ENCODE measurements around the gene RHEBL1. TPM values are rescaled to one million over a fixed set of nuclear protein-coding genes. Genes with fewer than 3 reads are reported as not detected.

Gene RHEBL1
- total and polyA plus RNA-seq, 2 of the 8 experiments (the other 6 are each of a cell fraction or from before 2014, with no cell fraction given): 7.5 to 9.4 TPM

DNA sequence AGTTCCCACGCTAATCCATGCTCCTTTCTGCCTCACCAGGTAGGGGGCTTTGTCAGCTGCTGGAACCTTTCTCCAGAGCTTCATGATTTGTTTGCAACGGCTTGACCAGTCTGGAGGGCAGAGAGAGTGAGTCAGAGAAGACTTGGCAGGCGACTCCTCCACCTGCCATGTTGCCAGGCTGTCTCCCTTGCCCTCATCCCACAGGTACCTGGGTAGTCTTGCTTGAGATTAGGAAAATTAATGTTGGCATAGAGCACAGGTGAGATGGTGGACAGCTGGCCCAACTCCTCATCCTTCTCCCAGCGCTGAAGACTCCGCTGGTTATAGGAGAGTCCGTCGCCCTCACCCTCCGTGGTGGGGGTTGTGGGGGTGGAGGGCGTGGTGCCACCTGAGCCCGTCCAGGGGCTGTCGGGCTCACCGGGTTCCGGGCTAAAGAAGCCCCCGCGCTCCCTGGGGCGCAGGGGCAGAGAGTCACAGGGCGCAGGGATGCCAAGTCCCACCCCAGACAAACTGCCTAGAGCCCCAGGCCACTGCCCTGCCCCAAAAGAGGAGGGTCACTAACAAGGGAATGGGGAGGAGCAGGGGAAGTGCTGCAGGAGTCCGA, 27.8 kb downstream of the RHEBL1 start:
- Histone ChIP-seq H2BK12ac (ENCODE audit: low read depth, low read length) (no peak overlapping the region), H3K4ac (replicated peaks; ENCODE audit: insufficient read length, low read depth, low read length) (no peak overlapping the region), H2BK15ac (ENCODE audit: low read length) (no peak overlapping the region), H2BK20ac (ENCODE audit: low read length) (no peak overlapping the region), H2AFZ (ENCODE audit: low read length) (no peak overlapping the region), H3K9ac (replicated peaks in 1 of 4; ENCODE audit: extremely low read depth in 1 of 4, low read depth in 3 of 4, low read length in 3 of 4) (no peak overlapping the region), H4K20me1 (replicated peaks in 1 of 2; ENCODE audit: control insufficient read depth in 1 of 2, insufficient read depth in 2 of 2, low read length in 2 of 2) (peaks cover 20 to 36% of the 10 kb centered on the region in 2 experiments), H3K4me3 (ENCODE audit: extremely low read depth in 1 of 4, insufficient read depth in 2 of 4, low read depth in 3 of 4, low read length in 4 of 4) (no peak overlapping the region), H3K14ac (ENCODE audit: insufficient read length) (no peak overlapping the region), H4K8ac (ENCODE audit: extremely low read depth, insufficient read depth, low read length) (no peak overlapping the region), H2BK120ac (replicated peaks; ENCODE audit: low read depth, low read length) (no peak overlapping the region), H3K79me1 (ENCODE audit: low read depth, low read length) (no peaks in the 10 kb centered on the region; the same call in none of the 2 replicates), H3K27ac (ENCODE audit: low read depth, low read length) (no peak overlapping the region), H3K36me3 (ENCODE audit: control insufficient read depth in 2 of 4, insufficient read depth in 4 of 4, low read length in 3 of 4) (peaks cover 61 to 93% (median 87%) of the 10 kb centered on the region in 4 experiments), H3K4me2 (ENCODE audit: insufficient read depth in 1 of 2, low read depth in 2 of 2, low read length in 2 of 2) (no peak overlapping the region), H3K27me3 (replicated peaks in 1 of 4; ENCODE audit: control insufficient read depth in 3 of 4, extremely low read depth in 1 of 4, insufficient read depth in 3 of 4, low read length in 3 of 4) (no peaks in the 10 kb centered on the region), H2BK5ac (ENCODE audit: low read depth, low read length) (no peak overlapping the region), H3K23ac (ENCODE audit: insufficient read length) (no peak overlapping the region), H3K4me1 (replicated peaks in 1 of 4; ENCODE audit: control insufficient read depth in 3 of 4, insufficient read depth in 4 of 4, low read length in 3 of 4) (no peaks in the 10 kb centered on the region), H3K23me2 (ENCODE audit: low read depth, low read length) (no peaks in the 10 kb centered on the region), H3K9me3 (ENCODE audit: insufficient read depth in 2 of 2, low read depth in 1 of 2, low read length in 1 of 2) (no peaks in the 10 kb centered on the region), H2AK5ac (ENCODE audit: low read depth, low read length) (no peak overlapping the region), H3K56ac (replicated peaks; ENCODE audit: insufficient read length, low read depth, low read length) (no peak overlapping the region), H3K79me2 (ENCODE audit: control insufficient read depth in 1 of 2, insufficient read depth in 2 of 2, low read length in 2 of 2) (no peaks in the 10 kb centered on the region), H4K5ac (ENCODE audit: insufficient read length, low read depth, low read length) (no peak overlapping the region), H4K91ac (replicated peaks; ENCODE audit: insufficient read length, low read length) (no peak overlapping the region), H3K18ac (ENCODE audit: extremely low read depth, low read length) (no peak overlapping the region)
- DNase-seq (ENCODE audit: low read depth in 1 of 2, low spot score in 2 of 2) (no peak), FAIRE-seq (no peak)
- WGBS, 2 experiments (ENCODE audit: extremely low coverage in 1 of 2, insufficient coverage in 1 of 2, insufficient read length in 1 of 2, insufficient replicate concordance in 2 of 2, low coverage in 1 of 2, low lambda C conversion rate in 2 of 2, missing lambda C conversion rate in 1 of 2): 97% methylated on average over 16 of the region's 18 CpGs; no CpG with 5 or more reads in 1 of the 2 experiments
- POLR2A ChIA-PET (ENCODE audit: partially characterized antibody): interaction anchor here (21.2 kb wide), 1 partner anchor 12 kb away, joined by 339 read pairs; no protein-coding TSS in a partner anchor
- TF ChIP-seq POLR2A (IDR thresholded peaks at IDR 0.05; ENCODE audit: control extremely low read depth in 1 of 2, low read depth in 2 of 2, low read length in 2 of 2) (no peak), BCL11A (IDR thresholded peaks at IDR 0.05; ENCODE audit: low read depth in 2 of 2, low read length in 2 of 2) (no peak), SP4 (IDR thresholded peaks at IDR 0.05; ENCODE audit: low read length) (no peak), JUND (IDR thresholded peaks at IDR 0.05; ENCODE audit: low read length) (no peak), POLR2AphosphoS5 (IDR thresholded peaks at IDR 0.05; ENCODE audit: low read depth, low read length) (no peak), TAF7 (optimal IDR thresholded peaks at IDR 0.05; ENCODE audit: borderline replicate concordance, low read depth, low read length) (no peak), CBX8 (IDR thresholded peaks at IDR 0.05; ENCODE audit: borderline replicate concordance, low read depth, low read length) (no peak), NRF1 (IDR thresholded peaks at IDR 0.05; ENCODE audit: low read depth, low read length) (no peak), EP300 (IDR thresholded peaks at IDR 0.05; ENCODE audit: borderline replicate concordance in 1 of 2, low read depth in 2 of 2, low read length in 2 of 2) (no peak), YY1 (IDR thresholded peaks at IDR 0.05; ENCODE audit: low read depth, low read length) (no peak), BACH1 (IDR thresholded peaks at IDR 0.05; ENCODE audit: low read length) (no peak), SP2 (IDR thresholded peaks at IDR 0.05; ENCODE audit: low read length) (no peak), GABPA (IDR thresholded peaks at IDR 0.05; ENCODE audit: borderline replicate concordance, insufficient read depth, low read length) (no peak)
- TF ChIP-seq, protein P1, sequence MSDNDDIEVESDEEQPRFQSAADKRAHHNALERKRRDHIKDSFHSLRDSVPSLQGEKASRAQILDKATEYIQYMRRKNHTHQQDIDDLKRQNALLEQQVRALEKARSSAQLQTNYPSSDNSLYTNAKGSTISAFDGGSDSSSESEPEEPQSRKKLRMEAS (IDR thresholded peaks at IDR 0.05): no peak
- CTCF ChIA-PET (ENCODE audit: partially characterized antibody): interaction anchor here (1.1 to 9.1 kb wide), 7 partner anchors 7 to 46 kb away, joined by 3 to 126 read pairs (median 5); no protein-coding TSS in a partner anchor

Measured in H1 (cell line).